Suprapubic skin (tissue), 4 donors: ENCODE results near the gene SWAP70.

ENCODE experiments used
- CTCF ChIP-seq, 2 donors: fragments of 200-600 bp in 1 of 2; fragments of 450-650 bp in 1 of 2; sonication (generic) in 1 of 2; IDR thresholded peaks; one replicate each; pipeline ENCODE4 v1.5.1; 2016 to 2019; ENCODE audit warnings: antibody characterized with exemption in 2 of 2, mild to moderate bottlenecking in 1 of 2, moderate library complexity in 1 of 2
- EP300 ChIP-seq: sonication (generic); formaldehyde crosslinking; IDR thresholded peaks from one replicate; pipeline ENCODE4 v1.6.1; 2017; ENCODE audit warnings: antibody characterized with exemption
- POLR2A ChIP-seq, 2 donors: fragments of 450-650 bp; IDR thresholded peaks; one replicate each; pipeline ENCODE4 v1.6.1; 2017; ENCODE audit warnings: antibody characterized with exemption in 2 of 2, mild to moderate bottlenecking in 2 of 2, moderate library complexity in 2 of 2
- POLR2AphosphoS5 ChIP-seq, 3 donors: sonication (generic); formaldehyde crosslinking; IDR thresholded peaks; one replicate each; pipeline ENCODE4 v1.6.1; 2017; ENCODE audit warnings: antibody characterized with exemption in 3 of 3

GRCh38 chr11:9747229-9747628, 83.4 kb downstream of the SWAP70 start:
- TF ChIP-seq POLR2A (IDR thresholded peaks at IDR 0.05) (no peak), CTCF (IDR thresholded peaks at IDR 0.05) (no peak), POLR2AphosphoS5 (IDR thresholded peaks at IDR 0.05) (no peak), EP300 (no peak)
